ENCODE measurements around the gene JMJD8. TPM values are rescaled to one million over a fixed set of nuclear protein-coding genes. Genes with fewer than 3 reads are reported as not detected.

JMJD8 gene
- total RNA-seq, 1 donor from 2014 or later, result 62.9 TPM

GRCh38 chr16:667780-668518 lies 16.2 kb downstream of the JMJD8 start, which contains the start of gene RHOT2:
Gene RHOT2 (plus strand): TSS chr16:668132. CDS start chr16:668200, 68 bp downstream.
- no peaks in the 10 kb centered on the region for H3K27me3 ChIP-seq
- H3K27ac ChIP-seq, result peak within 1 kb of the TSS; percentile 90
- intact Hi-C loops (cut with DNase I), result no loop called here
- peak within 1 kb of the TSS; percentile 81 to 99 for H3K4me3 ChIP-seq
- peaks cover 0 to 36% of the 10 kb centered on the region in 2 donors for H3K36me3 ChIP-seq
- peaks cover 23% of the 10 kb centered on the region for H3K4me1 ChIP-seq
- DNase-seq (ENCODE audit: extremely low spot score in 2 of 2), result no peak
- H3K9me3 ChIP-seq, result no peaks in the 10 kb centered on the region
- peak; percentile 79 to 92 (median 91) for TF ChIP-seq CTCF (IDR thresholded peaks at IDR 0.05)
- TF ChIP-seq POLR2AphosphoS5 (IDR thresholded peaks at IDR 0.05; ENCODE audit: insufficient read depth in 1 of 2, low read depth in 1 of 2), result peak in 1 of 2 donors; percentile 65
- peak in 1 of 2 donors; percentile 46 for TF ChIP-seq POLR2A (IDR thresholded peaks at IDR 0.05)

DNA sequence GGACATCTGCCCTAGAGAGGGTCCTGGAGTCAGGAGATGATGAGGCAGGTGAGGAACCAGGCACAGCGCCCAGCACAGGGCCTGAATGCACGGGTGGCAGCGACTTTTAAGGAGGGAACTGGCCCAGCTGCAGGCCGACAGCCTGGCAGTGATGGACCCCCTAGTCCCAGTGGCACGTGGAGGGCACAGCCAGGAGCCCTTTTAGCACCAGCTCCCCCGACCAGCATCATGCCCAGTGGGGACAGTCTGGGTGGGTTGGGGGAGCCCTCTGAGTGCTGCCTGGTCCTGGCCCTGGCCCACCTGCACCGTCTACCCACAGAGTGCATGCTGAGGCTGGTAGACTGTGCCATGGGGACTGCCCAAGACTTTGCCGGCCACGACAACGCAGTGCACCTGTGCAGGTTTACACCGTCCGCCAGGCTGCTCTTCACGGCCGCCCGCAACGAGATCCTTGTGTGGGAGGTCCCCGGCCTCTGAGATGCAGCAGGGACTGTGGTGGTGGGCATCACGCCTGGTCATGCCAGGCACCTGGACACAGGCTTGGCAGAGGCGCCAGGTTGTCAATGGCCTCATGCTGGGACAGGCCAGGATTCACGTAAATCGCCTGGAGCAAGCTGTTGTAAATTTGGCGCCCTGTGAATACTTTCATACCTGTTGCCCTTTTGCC lies 16.9 kb downstream of the JMJD8 start:
- Histone ChIP-seq H3K27me3 (no peaks in the 10 kb centered on the region), H3K9me3 (no peaks in the 10 kb centered on the region), H3K4me1 (peaks cover 23% of the 10 kb centered on the region), H3K27ac (peak overlapping the region; percentile 90), H3K36me3 (peaks cover 0 to 29% of the 10 kb centered on the region in 2 donors), H3K4me3 (peak overlapping the region; percentile 81 to 99)
- intact Hi-C loops (cut with DNase I), result no loop called here
- DNase-seq (ENCODE audit: extremely low spot score in 2 of 2), result no peak
- TF ChIP-seq CTCF (IDR thresholded peaks at IDR 0.05) (no peak), POLR2AphosphoS5 (IDR thresholded peaks at IDR 0.05; ENCODE audit: insufficient read depth in 1 of 2, low read depth in 1 of 2) (no peak), POLR2A (IDR thresholded peaks at IDR 0.05) (no peak)

DNA sequence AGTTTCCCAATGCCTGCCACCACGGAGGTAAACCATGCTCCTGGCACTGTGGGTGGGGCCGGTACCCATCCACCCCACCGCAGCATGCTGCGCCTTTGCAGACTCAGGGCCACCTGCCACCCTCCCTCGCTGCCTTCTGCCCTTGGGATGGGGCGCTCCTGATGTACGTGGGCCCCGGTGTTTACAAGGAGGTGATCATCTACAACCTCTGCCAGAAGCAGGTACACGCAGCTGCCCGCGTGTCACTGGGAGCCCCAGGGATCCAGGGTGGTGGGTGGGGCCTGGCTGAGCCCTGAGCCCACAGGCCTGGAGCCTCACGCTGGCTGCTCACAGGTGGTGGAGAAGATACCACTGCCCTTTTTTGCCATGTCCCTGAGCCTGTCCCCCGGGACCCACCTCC lies 17.6 kb downstream of the JMJD8 start:
- TF ChIP-seq POLR2AphosphoS5 (IDR thresholded peaks at IDR 0.05; ENCODE audit: insufficient read depth in 1 of 2, low read depth in 1 of 2) (no peak), CTCF (IDR thresholded peaks at IDR 0.05) (no peak), POLR2A (IDR thresholded peaks at IDR 0.05) (no peak)
- Histone ChIP-seq H3K27me3 (no peaks in the 10 kb centered on the region), H3K9me3 (no peaks in the 10 kb centered on the region), H3K27ac (no peak overlapping the region), H3K4me1 (peaks cover 25% of the 10 kb centered on the region), H3K36me3 (peaks cover 0 to 22% of the 10 kb centered on the region in 2 donors), H3K4me3 (no peak overlapping the region)
- intact Hi-C loops (cut with DNase I), result no loop called here
- DNase-seq (ENCODE audit: extremely low spot score in 2 of 2), result no peak

GRCh38 chr16:662597-662996 lies 21.5 kb downstream of the JMJD8 start:
- intact Hi-C loops (cut with DNase I), result no loop called here
- Histone ChIP-seq H3K4me1 (peaks cover 23% of the 10 kb centered on the region), H3K27ac (no peak overlapping the region), H3K36me3 (no peaks in the 10 kb centered on the region), H3K4me3 (no peak overlapping the region), H3K9me3 (no peaks in the 10 kb centered on the region), H3K27me3 (no peaks in the 10 kb centered on the region)
- TF ChIP-seq POLR2A (IDR thresholded peaks at IDR 0.05), result no peak
- no peak for TF ChIP-seq POLR2AphosphoS5 (IDR thresholded peaks at IDR 0.05; ENCODE audit: insufficient read depth in 1 of 2, low read depth in 1 of 2)
- no peak for TF ChIP-seq CTCF (IDR thresholded peaks at IDR 0.05)
- no peak for DNase-seq (ENCODE audit: extremely low spot score in 2 of 2)

GRCh38 chr16:662095-662494 lies 22.0 kb downstream of the JMJD8 start:
- intact Hi-C loops (cut with DNase I), result no loop called here
- Histone ChIP-seq H3K27me3 (no peaks in the 10 kb centered on the region), H3K4me1 (peaks cover 18% of the 10 kb centered on the region), H3K36me3 (no peaks in the 10 kb centered on the region), H3K9me3 (no peaks in the 10 kb centered on the region), H3K27ac (no peak overlapping the region), H3K4me3 (no peak overlapping the region)
- no peak for DNase-seq (ENCODE audit: extremely low spot score in 2 of 2)
- TF ChIP-seq POLR2A (IDR thresholded peaks at IDR 0.05), result no peak
- TF ChIP-seq POLR2AphosphoS5 (IDR thresholded peaks at IDR 0.05; ENCODE audit: insufficient read depth in 1 of 2, low read depth in 1 of 2), result no peak
- no peak for TF ChIP-seq CTCF (IDR thresholded peaks at IDR 0.05)

Data from vagina (tissue), 2 donors.